ENCODE results near the gene VWA3A.

DNA sequence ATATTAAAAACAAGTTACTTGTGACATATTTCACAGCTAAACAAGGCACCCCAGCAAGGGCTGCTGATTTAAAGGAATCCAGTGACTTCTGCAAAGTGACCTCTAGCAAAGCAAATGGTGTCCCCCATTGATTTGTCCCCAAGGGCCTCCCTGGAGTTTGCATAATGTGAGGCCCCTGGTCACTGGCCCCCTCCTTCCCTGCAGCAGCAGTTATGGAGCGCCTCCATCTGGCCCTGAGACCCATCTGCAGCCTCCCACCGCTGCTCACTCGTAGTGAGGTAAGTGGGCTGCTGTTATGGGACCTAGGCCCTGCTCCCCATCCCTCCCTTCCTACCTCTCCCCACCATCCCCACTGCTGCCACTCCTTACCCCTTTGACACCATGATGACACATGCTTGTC is 94.2 kb downstream of the VWA3A start:
- TF ChIP-seq, protein P1, sequence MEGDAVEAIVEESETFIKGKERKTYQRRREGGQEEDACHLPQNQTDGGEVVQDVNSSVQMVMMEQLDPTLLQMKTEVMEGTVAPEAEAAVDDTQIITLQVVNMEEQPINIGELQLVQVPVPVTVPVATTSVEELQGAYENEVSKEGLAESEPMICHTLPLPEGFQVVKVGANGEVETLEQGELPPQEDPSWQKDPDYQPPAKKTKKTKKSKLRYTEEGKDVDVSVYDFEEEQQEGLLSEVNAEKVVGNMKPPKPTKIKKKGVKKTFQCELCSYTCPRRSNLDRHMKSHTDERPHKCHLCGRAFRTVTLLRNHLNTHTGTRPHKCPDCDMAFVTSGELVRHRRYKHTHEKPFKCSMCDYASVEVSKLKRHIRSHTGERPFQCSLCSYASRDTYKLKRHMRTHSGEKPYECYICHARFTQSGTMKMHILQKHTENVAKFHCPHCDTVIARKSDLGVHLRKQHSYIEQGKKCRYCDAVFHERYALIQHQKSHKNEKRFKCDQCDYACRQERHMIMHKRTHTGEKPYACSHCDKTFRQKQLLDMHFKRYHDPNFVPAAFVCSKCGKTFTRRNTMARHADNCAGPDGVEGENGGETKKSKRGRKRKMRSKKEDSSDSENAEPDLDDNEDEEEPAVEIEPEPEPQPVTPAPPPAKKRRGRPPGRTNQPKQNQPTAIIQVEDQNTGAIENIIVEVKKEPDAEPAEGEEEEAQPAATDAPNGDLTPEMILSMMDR (IDR thresholded peaks at IDR 0.05): no peak
- no peak for TF ChIP-seq POLR2A (IDR thresholded peaks at IDR 0.05)

Data from body of pancreas (tissue), 4 donors.